Measurements from ENCODE around the gene MATCAP1. TPM values are rescaled to one million over a fixed set of nuclear protein-coding genes. Genes with fewer than 3 reads are reported as not detected.

The MATCAP1 gene
- total and polyA plus RNA-seq, 2 donors (not counting 1 experiment from before 2014, with no cell fraction given): 6.2 to 8.9 TPM

GRCh38 chr16:67177743-67178699 is 5.7 kb downstream of the MATCAP1 start:
- ChIA-PET CTCF (interaction anchor here (1.0 to 3.6 kb wide), 3 partner anchors 7 to 23 kb away, joined by 4 to 15 read pairs (median 6); no protein-coding TSS in a partner anchor), POLR2A (interaction anchor here (0.6 to 0.7 kb wide), 2 partner anchors 82 to 199 kb away, joined by 3 to 8 read pairs; no protein-coding TSS in a partner anchor)
- peak; percentile 53 for ATAC-seq (ENCODE audit: low read depth)
- DNase-seq: peak; percentile 68
- Mint-ChIP-seq H3K9me3 (ENCODE audit: insufficient read depth) (no peaks in the 10 kb centered on the region), H3K27ac (no peak overlapping the region), H3K4me1 (peaks cover 23% of the 10 kb centered on the region), H3K27me3 (peaks cover 36% of the 10 kb centered on the region), H3K4me3 (peak overlapping the region; percentile 80)
- Histone ChIP-seq H3K9ac (ENCODE audit: low read length) (peak overlapping the region; percentile 60), H3K4me2 (replicated peaks; ENCODE audit: low read depth, low read length, poor library complexity, severe bottlenecking) (peak overlapping the region; percentile 86), H3K27me3 (replicated peaks in 1 of 4; ENCODE audit: control extremely low read depth in 1 of 4, control insufficient read depth in 3 of 4, insufficient read depth in 4 of 4, low read length in 3 of 4) (peaks cover 0 to 61% (median 26%) of the 10 kb centered on the region in 4 experiments), H3K36me3 (replicated peaks in 1 of 2; ENCODE audit: control extremely low read depth in 1 of 2, control insufficient read depth in 1 of 2, extremely low read depth in 1 of 2, insufficient read depth in 2 of 2, low read length in 1 of 2) (no peaks in the 10 kb centered on the region), H3K4me1 (ENCODE audit: control insufficient read depth in 2 of 2, insufficient read depth in 2 of 2, low read length in 2 of 2) (peaks cover 31% of the 10 kb centered on the region in 2 donors), H3K9me3 (ENCODE audit: control extremely low read depth in 1 of 3, control insufficient read depth in 2 of 3, insufficient read depth in 1 of 3, low read length in 2 of 3) (peaks cover 0 to 10% (median 0%) of the 10 kb centered on the region in 3 donors), H3K27ac (ENCODE audit: low read length in 2 of 2) (no peak overlapping the region), H4K20me1 (ENCODE audit: control insufficient read depth, insufficient read depth, low read length, poor library complexity, severe bottlenecking) (peaks cover 4% of the 10 kb centered on the region), H3K4me3 (ENCODE audit: control extremely low read depth in 1 of 5, extremely low read depth in 1 of 5, insufficient read depth in 1 of 5, low read depth in 2 of 5, low read length in 4 of 5) (peak overlapping the region in 3 of 5 experiments; percentile 36 to 51 (median 49)), H2AFZ (ENCODE audit: insufficient read depth, low read depth, low read length, poor library complexity, severe bottlenecking) (peak overlapping the region; percentile 72), H3K79me2 (ENCODE audit: control insufficient read depth, insufficient read depth, low read length) (no peaks in the 10 kb centered on the region)
- 6% methylated on average over 73 of the region's 73 CpGs for WGBS (ENCODE audit: insufficient coverage)
- intact Hi-C loops (cut with micrococcal nuclease): no loop called here
- TF ChIP-seq, protein P1, sequence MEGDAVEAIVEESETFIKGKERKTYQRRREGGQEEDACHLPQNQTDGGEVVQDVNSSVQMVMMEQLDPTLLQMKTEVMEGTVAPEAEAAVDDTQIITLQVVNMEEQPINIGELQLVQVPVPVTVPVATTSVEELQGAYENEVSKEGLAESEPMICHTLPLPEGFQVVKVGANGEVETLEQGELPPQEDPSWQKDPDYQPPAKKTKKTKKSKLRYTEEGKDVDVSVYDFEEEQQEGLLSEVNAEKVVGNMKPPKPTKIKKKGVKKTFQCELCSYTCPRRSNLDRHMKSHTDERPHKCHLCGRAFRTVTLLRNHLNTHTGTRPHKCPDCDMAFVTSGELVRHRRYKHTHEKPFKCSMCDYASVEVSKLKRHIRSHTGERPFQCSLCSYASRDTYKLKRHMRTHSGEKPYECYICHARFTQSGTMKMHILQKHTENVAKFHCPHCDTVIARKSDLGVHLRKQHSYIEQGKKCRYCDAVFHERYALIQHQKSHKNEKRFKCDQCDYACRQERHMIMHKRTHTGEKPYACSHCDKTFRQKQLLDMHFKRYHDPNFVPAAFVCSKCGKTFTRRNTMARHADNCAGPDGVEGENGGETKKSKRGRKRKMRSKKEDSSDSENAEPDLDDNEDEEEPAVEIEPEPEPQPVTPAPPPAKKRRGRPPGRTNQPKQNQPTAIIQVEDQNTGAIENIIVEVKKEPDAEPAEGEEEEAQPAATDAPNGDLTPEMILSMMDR (IDR thresholded peaks at IDR 0.05): no peak

DNA sequence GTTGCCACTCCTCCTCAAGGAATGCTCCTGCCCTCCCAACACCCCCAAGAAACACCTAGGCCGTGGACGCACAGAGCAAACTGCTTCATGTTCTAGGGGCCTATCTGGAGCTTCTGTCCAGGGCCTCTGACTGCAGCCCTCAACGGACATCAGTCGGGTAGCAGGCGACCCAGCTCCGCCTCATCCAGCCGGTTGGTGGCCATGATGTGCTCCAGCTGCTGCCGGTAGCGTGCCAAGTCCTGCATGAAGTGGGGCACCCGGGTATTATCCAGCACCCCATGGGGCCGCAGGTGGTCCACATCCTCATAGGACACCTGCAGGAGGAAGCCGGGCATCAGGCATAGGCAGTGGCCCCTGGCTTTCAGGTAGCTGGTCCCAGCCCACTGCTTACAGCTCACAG is 7.1 kb downstream of the MATCAP1 start:
- Mint-ChIP-seq H3K27ac (no peak overlapping the region), H3K9me3 (ENCODE audit: insufficient read depth) (no peaks in the 10 kb centered on the region), H3K4me3 (peak overlapping the region; percentile 80), H3K27me3 (peaks cover 43% of the 10 kb centered on the region), H3K4me1 (peaks cover 25% of the 10 kb centered on the region)
- Histone ChIP-seq H3K27me3 (replicated peaks in 1 of 4; ENCODE audit: control extremely low read depth in 1 of 4, control insufficient read depth in 3 of 4, insufficient read depth in 4 of 4, low read length in 3 of 4) (peaks cover 0 to 73% (median 32%) of the 10 kb centered on the region in 4 experiments), H3K4me2 (replicated peaks; ENCODE audit: low read depth, low read length, poor library complexity, severe bottlenecking) (no peak overlapping the region), H2AFZ (ENCODE audit: insufficient read depth, low read depth, low read length, poor library complexity, severe bottlenecking) (no peak overlapping the region), H3K36me3 (replicated peaks in 1 of 2; ENCODE audit: control extremely low read depth in 1 of 2, control insufficient read depth in 1 of 2, extremely low read depth in 1 of 2, insufficient read depth in 2 of 2, low read length in 1 of 2) (no peaks in the 10 kb centered on the region), H3K9me3 (ENCODE audit: control extremely low read depth in 1 of 3, control insufficient read depth in 2 of 3, insufficient read depth in 1 of 3, low read length in 2 of 3) (peaks cover 0 to 10% (median 0%) of the 10 kb centered on the region in 3 donors), H4K20me1 (ENCODE audit: control insufficient read depth, insufficient read depth, low read length, poor library complexity, severe bottlenecking) (peaks cover 4% of the 10 kb centered on the region), H3K9ac (ENCODE audit: low read length) (no peak overlapping the region), H3K27ac (ENCODE audit: low read length in 2 of 2) (no peak overlapping the region), H3K4me1 (ENCODE audit: control insufficient read depth in 2 of 2, insufficient read depth in 2 of 2, low read length in 2 of 2) (peaks cover 30 to 31% of the 10 kb centered on the region in 2 donors), H3K79me2 (ENCODE audit: control insufficient read depth, insufficient read depth, low read length) (no peaks in the 10 kb centered on the region), H3K4me3 (ENCODE audit: control extremely low read depth in 1 of 5, extremely low read depth in 1 of 5, insufficient read depth in 1 of 5, low read depth in 2 of 5, low read length in 4 of 5) (no peak overlapping the region)
- CTCF ChIA-PET: interaction anchor here (1.2 to 3.6 kb wide), 5 partner anchors 9 to 159 kb away, joined by 3 to 15 read pairs (median 4); partner anchors contain the start of genes FBXL8 and TRADD
- TF ChIP-seq EZH2 (IDR thresholded peaks at IDR 0.05; ENCODE audit: borderline replicate concordance, insufficient read depth, low read depth, low read length, poor library complexity, severe bottlenecking): no peak
- TF ChIP-seq, protein P1 (IDR thresholded peaks at IDR 0.05): no peak
- 96% methylated on average over 12 of the region's 12 CpGs for WGBS (ENCODE audit: insufficient coverage)
- intact Hi-C loops (cut with micrococcal nuclease): no loop called here
- POLR2A ChIA-PET: interaction anchor here (0.7 kb wide), 1 partner anchor 14 kb away, joined by 4 read pairs; no protein-coding TSS in a partner anchor
- DNase-seq (no peak), ATAC-seq (ENCODE audit: low read depth) (no peak)

Data from B cell (primary cell).